Astrocyte (in vitro differentiated cells and primary cell): ENCODE data around the gene OR1I1. TPM values are rescaled to one million over a fixed set of nuclear protein-coding genes. Genes with fewer than 3 reads are reported as not detected.

ENCODE experiments used
- DNase-seq: peaks from one replicate; pipeline ENCODE4 v3.0.0-alpha.2; 2010; ENCODE audit warnings: low read depth
- FAIRE-seq: peaks from 2 replicates; lab custom pipeline; 2011; peaks lifted over from hg19 to GRCh38; lab: Jason Lieb, UNC
- H2AFZ ChIP-seq: 2 replicates; pipeline ENCODE4 v1.6.0; 2012; ENCODE audit warnings: low read depth, low read length, inconsistent platforms
- H3K27ac ChIP-seq: 2 replicates; pipeline ENCODE4 v1.5.1; 2011; ENCODE audit warnings: low read depth, low read length, inconsistent platforms
- H3K27me3 ChIP-seq: 2 replicates; pipeline ENCODE4 v1.6.0; 2011; ENCODE audit warnings: low read length, inconsistent platforms; ENCODE audit not compliant: insufficient read depth
- H3K36me3 ChIP-seq: 2 replicates; pipeline ENCODE4 v1.5.1; 2011; ENCODE audit warnings: low read length, inconsistent platforms; ENCODE audit not compliant: insufficient read depth
- H3K4me1 ChIP-seq: 2 replicates; pipeline ENCODE4 v1.5.1; 2011; ENCODE audit warnings: low read length, inconsistent platforms; ENCODE audit not compliant: insufficient read depth
- H3K4me2 ChIP-seq: 2 replicates; pipeline ENCODE4 v1.6.0; 2012; ENCODE audit warnings: low read length, inconsistent platforms
- H3K4me3 ChIP-seq: 2 replicates; pipeline ENCODE4 v1.5.1; 2011; ENCODE audit warnings: low read depth, mild to moderate bottlenecking, low read length, inconsistent platforms; ENCODE audit not compliant: insufficient read depth
- H3K79me2 ChIP-seq: 2 replicates; pipeline ENCODE4 v1.6.0; 2012; ENCODE audit warnings: mild to moderate bottlenecking, low read length, inconsistent platforms; ENCODE audit not compliant: insufficient read depth
- H3K9ac ChIP-seq: 2 replicates; pipeline ENCODE4 v1.6.0; 2012; ENCODE audit warnings: mild to moderate bottlenecking, low read length, inconsistent platforms
- H3K9me3 ChIP-seq: 2 replicates; pipeline ENCODE4 v1.5.1; 2012; ENCODE audit warnings: low read depth, mild to moderate bottlenecking, low read length, inconsistent platforms; ENCODE audit not compliant: insufficient read depth
- H4K20me1 ChIP-seq: 2 replicates; pipeline ENCODE4 v1.6.0; 2012; ENCODE audit warnings: low read length, inconsistent platforms; ENCODE audit not compliant: insufficient read depth
- H3K27ac Mint-ChIP-seq: one replicate; pipeline ENCODE4 v1.8.0; 2021; ENCODE audit warnings: mild to moderate bottlenecking, mixed read lengths; ENCODE audit not compliant: unreplicated experiment
- H3K27me3 Mint-ChIP-seq: one replicate; pipeline ENCODE4 v1.8.0; 2021; ENCODE audit warnings: low read depth, mixed read lengths; ENCODE audit not compliant: unreplicated experiment
- H3K36me3 Mint-ChIP-seq: one replicate; pipeline ENCODE4 v1.8.0; 2021; ENCODE audit warnings: low read depth, mixed read lengths; ENCODE audit not compliant: unreplicated experiment
- H3K4me1 Mint-ChIP-seq: one replicate; pipeline ENCODE4 v1.8.0; 2021; ENCODE audit warnings: low read depth, mixed read lengths; ENCODE audit not compliant: unreplicated experiment
- H3K4me3 Mint-ChIP-seq: one replicate; pipeline ENCODE4 v1.8.0; 2021; ENCODE audit warnings: mild to moderate bottlenecking, moderate library complexity, mixed read lengths; ENCODE audit not compliant: unreplicated experiment
- H3K9me3 Mint-ChIP-seq: one replicate; pipeline ENCODE4 v1.8.0; 2021; ENCODE audit warnings: mild to moderate bottlenecking, mixed read lengths; ENCODE audit not compliant: unreplicated experiment
- CTCF ChIP-seq: IDR thresholded peaks from 2 replicates; pipeline ENCODE4 v1.5.1; 2011; ENCODE audit warnings: low read depth, mild to moderate bottlenecking, inconsistent platforms, low read length, moderate library complexity; ENCODE audit not compliant: insufficient read depth
- EZH2 ChIP-seq: IDR thresholded peaks from 2 replicates; pipeline ENCODE4 v1.6.1; 2012; ENCODE audit warnings: mild to moderate bottlenecking, low read length, inconsistent platforms; ENCODE audit not compliant: insufficient read depth
- total RNA-seq: library from RNA; stranded (reverse); gene quantifications from 2 replicates; pipeline ENCODE4 v1.2.1, GENCODE V29; 2021

The OR1I1 gene
- total RNA-seq, 1 donor from 2014 or later: not detected

DNA sequence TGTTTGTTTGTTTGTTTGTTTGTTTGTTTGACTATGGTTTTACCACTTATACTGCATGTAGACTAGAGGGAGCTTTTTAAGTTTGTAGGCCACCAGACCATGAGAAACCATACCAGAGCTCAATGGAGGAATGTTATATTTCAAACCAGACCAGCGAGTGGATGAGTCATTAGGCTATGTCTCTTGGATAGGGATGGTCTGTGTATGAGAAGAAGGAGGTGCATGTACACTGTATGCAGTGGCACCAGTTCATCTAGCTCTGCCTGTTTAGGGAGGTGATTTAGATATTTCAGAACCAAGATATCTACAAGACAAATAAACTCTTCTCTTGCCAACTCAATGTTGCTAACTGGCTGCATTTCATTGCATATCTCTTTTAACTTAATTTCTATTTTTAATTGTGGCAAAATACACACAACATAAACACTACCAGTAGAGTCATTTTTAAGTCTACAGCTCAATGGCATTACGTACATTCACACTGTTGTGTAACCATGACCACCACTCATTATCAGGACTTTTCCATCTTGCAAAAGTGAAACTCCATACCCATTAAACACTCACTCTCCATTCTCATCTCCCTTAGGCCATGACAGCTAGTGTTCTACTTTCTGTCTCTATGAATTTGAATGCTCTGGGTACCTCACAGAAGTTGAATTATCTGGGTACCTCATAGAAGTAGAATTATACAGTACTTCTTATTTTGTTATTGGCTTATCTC, 54.4 kb downstream of the OR1I1 start:
- no peak for FAIRE-seq
- no peak for DNase-seq
- H3K36me3 Mint-ChIP-seq: no peaks in the 10 kb centered on the region
- Histone ChIP-seq H3K9ac (no peak overlapping the region), H3K4me2 (no peak overlapping the region), H3K27ac (no peak overlapping the region), H4K20me1 (no peaks in the 10 kb centered on the region), H2AFZ (no peak overlapping the region), H3K4me3 (no peak overlapping the region), H3K79me2 (no peaks in the 10 kb centered on the region), H3K27me3 (no peaks in the 10 kb centered on the region), H3K4me1 (no peaks in the 10 kb centered on the region), H3K9me3 (peaks cover 4% of the 10 kb centered on the region), H3K36me3 (no peaks in the 10 kb centered on the region)
- H3K27me3 Mint-ChIP-seq: peaks cover 3% of the 10 kb centered on the region
- peaks cover 6% of the 10 kb centered on the region for H3K4me1 Mint-ChIP-seq
- H3K4me3 Mint-ChIP-seq: no peak overlapping the region
- peaks cover 14% of the 10 kb centered on the region for H3K9me3 Mint-ChIP-seq
- TF ChIP-seq EZH2 (no peak), CTCF (no peak)
- H3K27ac Mint-ChIP-seq: no peak overlapping the region

GRCh38 chr19:15137777-15138176, 55.8 kb downstream of the OR1I1 start:
- H3K4me2 ChIP-seq: no peak overlapping the region
- no peak for DNase-seq
- H3K4me3 ChIP-seq: no peak overlapping the region
- Mint-ChIP-seq H3K27ac (no peak overlapping the region), H3K9me3 (peaks cover 14% of the 10 kb centered on the region), H3K27me3 (peaks cover 3% of the 10 kb centered on the region), H3K36me3 (no peaks in the 10 kb centered on the region), H3K4me1 (peaks cover 6% of the 10 kb centered on the region), H3K4me3 (no peak overlapping the region)
- H3K4me1 ChIP-seq: no peaks in the 10 kb centered on the region
- peaks cover 4% of the 10 kb centered on the region for H3K9me3 ChIP-seq
- H3K9ac ChIP-seq: no peak overlapping the region
- no peak overlapping the region for H3K27ac ChIP-seq
- H3K27me3 ChIP-seq: no peaks in the 10 kb centered on the region
- no peak overlapping the region for H2AFZ ChIP-seq
- no peaks in the 10 kb centered on the region for H4K20me1 ChIP-seq
- TF ChIP-seq EZH2 (no peak), CTCF (no peak)
- FAIRE-seq: no peak
- no peaks in the 10 kb centered on the region for H3K79me2 ChIP-seq
- H3K36me3 ChIP-seq: no peaks in the 10 kb centered on the region

DNA sequence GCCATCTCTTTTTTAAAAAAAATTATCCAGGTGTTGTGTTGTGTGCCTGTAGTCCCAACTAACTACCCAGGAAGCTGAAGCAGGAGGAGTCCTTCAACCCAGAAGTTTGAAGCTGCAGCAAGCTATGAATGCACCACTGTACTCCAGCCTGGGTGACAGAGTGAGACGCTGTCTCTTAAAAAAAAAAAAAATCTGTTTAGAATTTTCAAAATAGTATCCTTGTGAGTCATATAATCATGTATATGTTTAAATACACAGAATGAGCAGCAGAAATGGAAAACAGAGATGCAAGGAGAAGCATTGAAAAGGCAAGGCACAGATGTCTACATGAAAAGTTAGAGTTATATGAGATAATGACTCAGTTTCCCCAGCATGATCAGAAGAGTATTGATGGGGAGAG, 56.4 kb downstream of the OR1I1 start:
- Mint-ChIP-seq H3K4me1 (peaks cover 6% of the 10 kb centered on the region), H3K36me3 (no peaks in the 10 kb centered on the region), H3K27ac (no peak overlapping the region), H3K27me3 (peaks cover 3% of the 10 kb centered on the region), H3K9me3 (peaks cover 14% of the 10 kb centered on the region), H3K4me3 (peak overlapping the region; percentile 11)
- no peak for DNase-seq
- H2AFZ ChIP-seq: no peak overlapping the region
- peak overlapping the region; percentile 11 for H3K4me2 ChIP-seq
- no peak overlapping the region for H3K4me3 ChIP-seq
- H3K4me1 ChIP-seq: no peaks in the 10 kb centered on the region
- H3K79me2 ChIP-seq: no peaks in the 10 kb centered on the region
- no peak overlapping the region for H3K27ac ChIP-seq
- no peaks in the 10 kb centered on the region for H3K36me3 ChIP-seq
- H3K9me3 ChIP-seq: peaks cover 4% of the 10 kb centered on the region
- H3K27me3 ChIP-seq: no peaks in the 10 kb centered on the region
- H3K9ac ChIP-seq: no peak overlapping the region
- no peak for TF ChIP-seq CTCF
- no peak for TF ChIP-seq EZH2
- no peaks in the 10 kb centered on the region for H4K20me1 ChIP-seq
- FAIRE-seq: no peak
